Activated CD4-positive, alpha-beta T cell treated with anti-CD3 and anti-CD28 coated beads, Interleukin-2, amount 10 ng/mL, durations not matched to agents 7 days and 5 days (primary cell): ENCODE data around the gene GAMT. TPM values are rescaled to one million over a fixed set of nuclear protein-coding genes. Genes with fewer than 3 reads are reported as not detected.

ENCODE experiments used
- CTCF ChIA-PET: fragments of 350-600 bp; sonication (Branson Sonifier 250); formaldehyde crosslinking; loops from one replicate; lab custom pipeline; 2021; ENCODE audit warnings: antibody characterized with exemption; lab: Charles Lee
- POLR2A ChIA-PET: fragments of 350-600 bp; sonication (Branson Sonifier 250); formaldehyde crosslinking; loops from one replicate; lab custom pipeline; 2021; ENCODE audit warnings: antibody characterized with exemption; lab: Charles Lee
- DNase-seq: peaks from one replicate; pipeline ENCODE4 v3.0.0-alpha.2; 2020
- H3K27ac Mint-ChIP-seq: one replicate; pipeline ENCODE4 v1.8.0; 2021; ENCODE audit warnings: mild to moderate bottlenecking, moderate library complexity, mixed read lengths
- H3K27me3 Mint-ChIP-seq: one replicate; pipeline ENCODE4 v1.8.0; 2021; ENCODE audit warnings: mixed read lengths
- H3K36me3 Mint-ChIP-seq: one replicate; pipeline ENCODE4 v1.8.0; 2021; ENCODE audit warnings: low read depth, mixed read lengths
- H3K4me1 Mint-ChIP-seq: one replicate; pipeline ENCODE4 v1.8.0; 2021; ENCODE audit warnings: mixed read lengths
- H3K4me3 Mint-ChIP-seq: one replicate; pipeline ENCODE4 v1.8.0; 2021; ENCODE audit warnings: mild to moderate bottlenecking, moderate library complexity, mixed read lengths
- H3K9me3 Mint-ChIP-seq: one replicate; pipeline ENCODE4 v1.8.0; 2021; ENCODE audit warnings: mixed read lengths
- total RNA-seq, 2 experiments: library from RNA; stranded (reverse); gene quantifications; one replicate each; pipeline ENCODE4 v1.2.3, GENCODE V29; 2021

The GAMT gene
- total RNA-seq, 2 experiments from 2014 or later = 23.0 to 25.9 TPM

GRCh38 chr19:1356508-1356865 is 44.9 kb downstream of the GAMT start:
- POLR2A ChIA-PET = no interaction called here
- CTCF ChIA-PET = interaction anchor here (0.5 kb wide), 1 partner anchor 9 kb away, joined by 4 read pairs; no protein-coding TSS in a partner anchor

GRCh38 chr19:1355568-1356507 is 45.5 kb downstream of the GAMT start:
- H3K9me3 Mint-ChIP-seq = no peaks in the 10 kb centered on the region
- POLR2A ChIA-PET = no interaction called here
- CTCF ChIA-PET = no interaction called here
- DNase-seq = peak; percentile 12
- H3K27ac Mint-ChIP-seq = peak overlapping the region; percentile 47
- H3K4me1 Mint-ChIP-seq = peaks cover 19% of the 10 kb centered on the region
- no peaks in the 10 kb centered on the region for H3K27me3 Mint-ChIP-seq
- H3K36me3 Mint-ChIP-seq = peaks cover 15% of the 10 kb centered on the region
- H3K4me3 Mint-ChIP-seq = peak overlapping the region; percentile 75

More at GRCh38 chr19:1356508-1356865, 44.9 kb downstream of the GAMT start:
- Mint-ChIP-seq H3K9me3 (no peaks in the 10 kb centered on the region), H3K27me3 (no peaks in the 10 kb centered on the region), H3K4me3 (peak overlapping the region; percentile 75), H3K36me3 (peaks cover 16% of the 10 kb centered on the region), H3K4me1 (peaks cover 21% of the 10 kb centered on the region), H3K27ac (no peak overlapping the region)
- DNase-seq = no peak

- ChIA-PET POLR2A (no interaction called here), CTCF (no interaction called here)
- Mint-ChIP-seq H3K27ac (peak overlapping the region; percentile 47), H3K4me1 (peaks cover 19% of the 10 kb centered on the region), H3K4me3 (peak overlapping the region; percentile 75), H3K9me3 (no peaks in the 10 kb centered on the region), H3K36me3 (peaks cover 12% of the 10 kb centered on the region), H3K27me3 (no peaks in the 10 kb centered on the region)
- no peak for DNase-seq
Observed at GRCh38 chr19:1354970-1355567, 46.3 kb downstream of the GAMT start.

- peaks cover 19% of the 10 kb centered on the region for H3K4me1 Mint-ChIP-seq
- H3K36me3 Mint-ChIP-seq = peaks cover 9% of the 10 kb centered on the region
- H3K4me3 Mint-ChIP-seq = peak overlapping the region; percentile 88
- H3K9me3 Mint-ChIP-seq = no peaks in the 10 kb centered on the region
- CTCF ChIA-PET = interaction anchor here (0.5 kb wide), 1 partner anchor 67 kb away, joined by 4 read pairs; no protein-coding TSS in a partner anchor
- H3K27ac Mint-ChIP-seq = no peak overlapping the region
- no peaks in the 10 kb centered on the region for H3K27me3 Mint-ChIP-seq
- POLR2A ChIA-PET = no interaction called here
- DNase-seq = no peak
Observed at GRCh38 chr19:1353144-1353543, 48.2 kb downstream of the GAMT start.

- H3K9me3 Mint-ChIP-seq = no peaks in the 10 kb centered on the region
- peaks cover 15% of the 10 kb centered on the region for H3K4me1 Mint-ChIP-seq
- ChIA-PET CTCF (interaction anchor here (1.0 kb wide), 1 partner anchor 72 kb away, joined by 3 read pairs; no protein-coding TSS in a partner anchor), POLR2A (no interaction called here)
- peaks cover 2% of the 10 kb centered on the region for H3K36me3 Mint-ChIP-seq
- H3K27ac Mint-ChIP-seq = no peak overlapping the region
- H3K27me3 Mint-ChIP-seq = no peaks in the 10 kb centered on the region
- no peak overlapping the region for H3K4me3 Mint-ChIP-seq
- DNase-seq = no peak
Observed at GRCh38 chr19:1351381-1351851, 49.9 kb downstream of the GAMT start.

- Mint-ChIP-seq H3K4me3 (no peak overlapping the region), H3K27ac (no peak overlapping the region), H3K9me3 (no peaks in the 10 kb centered on the region), H3K36me3 (peaks cover 2% of the 10 kb centered on the region), H3K4me1 (peaks cover 10% of the 10 kb centered on the region), H3K27me3 (no peaks in the 10 kb centered on the region)
- CTCF ChIA-PET = no interaction called here
- POLR2A ChIA-PET = no interaction called here
- no peak for DNase-seq
Observed at GRCh38 chr19:1350867-1351266, 50.5 kb downstream of the GAMT start.

- peaks cover 7% of the 10 kb centered on the region for H3K4me1 Mint-ChIP-seq
- ChIA-PET CTCF (interaction anchor here (0.6 kb wide), 1 partner anchor 444 kb away, joined by 3 read pairs; no protein-coding TSS in a partner anchor), POLR2A (no interaction called here)
- no peak overlapping the region for H3K27ac Mint-ChIP-seq
- H3K27me3 Mint-ChIP-seq = peaks cover 3% of the 10 kb centered on the region
- no peak overlapping the region for H3K4me3 Mint-ChIP-seq
- H3K36me3 Mint-ChIP-seq = no peaks in the 10 kb centered on the region
- no peak for DNase-seq
- no peaks in the 10 kb centered on the region for H3K9me3 Mint-ChIP-seq
Observed at GRCh38 chr19:1349211-1349610, 52.1 kb downstream of the GAMT start.

Other genes with a start within 250 kb of the GAMT start
- 10 to 100 TPM; 84.7 to 91.7 TPM for gene SBNO2, start 227.3 kb downstream of the GAMT start, total RNA-seq
- gene STK11, start 195.8 kb downstream of the GAMT start, total RNA-seq = 10 to 100 TPM; 71.7 to 82.0 TPM
- not detected for gene CBARP, start 163.5 kb downstream of the GAMT start, total RNA-seq
- 100 to 1,000 TPM; 151 to 166 TPM for gene ATP5F1D, start 159.8 kb downstream of the GAMT start, total RNA-seq
- gene MIDN, start 153.0 kb downstream of the GAMT start, total RNA-seq = 10 to 100 TPM; 58.0 to 65.7 TPM
- gene CIRBP, start 132.2 kb downstream of the GAMT start, total RNA-seq = 100 to 1,000 TPM; 169 to 224 TPM
- gene FAM174C, start 126.0 kb downstream of the GAMT start, total RNA-seq = 10 to 100 TPM; 47.8 to 51.5 TPM
- not detected for gene EFNA2, start 115.7 kb downstream of the GAMT start, total RNA-seq
- gene NDUFS7, start 17.6 kb downstream of the GAMT start, total RNA-seq = 100 to 1,000 TPM in 1 of 2 experiments, 10 to 100 TPM in 1; 99.3 to 103 TPM
- 100 to 1,000 TPM; 235 to 241 TPM for gene DAZAP1, start 6.0 kb upstream of the GAMT start, total RNA-seq
- gene RPS15, start 36.9 kb upstream of the GAMT start, total RNA-seq = 1,000 to 10,000 TPM; 1,158 to 1,387 TPM
- under 1 TPM; 0.02 to 0.10 TPM for gene APC2, start 48.6 kb upstream of the GAMT start, total RNA-seq
- 10 to 100 TPM; 33.2 to 40.7 TPM for gene C19orf25, start 77.7 kb upstream of the GAMT start, total RNA-seq
- gene PCSK4, start 88.8 kb upstream of the GAMT start, total RNA-seq = 1 to 10 TPM; 3.8 to 4.4 TPM
- gene REEP6, start 89.6 kb upstream of the GAMT start, total RNA-seq = 1 to 10 TPM; 1.6 to 1.8 TPM
- 1 to 10 TPM; 4.2 to 5.4 TPM for gene ADAMTSL5, start 111.5 kb upstream of the GAMT start, total RNA-seq
- not detected for gene PLK5, start 122.5 kb upstream of the GAMT start, total RNA-seq
- gene MEX3D, start 166.8 kb upstream of the GAMT start, total RNA-seq = 10 to 100 TPM in 1 of 2 experiments, 1 to 10 TPM in 1; 10.0 to 12.1 TPM
- 10 to 100 TPM; 76.2 to 93.3 TPM for gene MBD3, start 191.3 kb upstream of the GAMT start, total RNA-seq
- 100 to 1,000 TPM; 144 to 184 TPM for gene UQCR11, start 203.9 kb upstream of the GAMT start, total RNA-seq